Uterus (tissue), 4 donors: Measurements from ENCODE around the gene SDHA. TPM values are rescaled to one million over a fixed set of nuclear protein-coding genes. Genes with fewer than 3 reads are reported as not detected.
"Not testable (repeated sequence)": the region's sequence is repeated elsewhere in the genome, so short reads cannot be mapped to it uniquely, and the experiment has no call there.

Experiments used
- DNase-seq, 2 donors: peaks; one replicate each; pipeline ENCODE4 v3.0.0-alpha.2; 2019 to 2020
- H3K27ac ChIP-seq, 2 donors: fragments of 200-600 bp; sonication (generic); 1 replicate in 1 of 2; 2 replicates in 1 of 2; pipeline ENCODE4 v1.5.1; 2016 to 2018
- H3K27me3 ChIP-seq, 2 donors: fragments of 200-600 bp; sonication (generic); one replicate each; pipeline ENCODE4 v1.5.1; 2018 to 2019; ENCODE audit warnings: control low read depth in 1 of 2
- H3K36me3 ChIP-seq, 2 donors: fragments of 200-600 bp; sonication (generic); one replicate each; pipeline ENCODE4 v1.5.1; 2019; ENCODE audit warnings: control low read depth in 1 of 2
- H3K4me1 ChIP-seq, 2 donors: fragments of 200-600 bp; sonication (generic); one replicate each; pipeline ENCODE4 v1.5.1; 2018 to 2019; ENCODE audit warnings: control low read depth in 1 of 2
- H3K4me3 ChIP-seq, 2 donors: fragments of 200-600 bp; sonication (generic); 1 replicate in 1 of 2; 2 replicates in 1 of 2; pipeline ENCODE4 v1.5.1; 2018 to 2019; ENCODE audit warnings: mild to moderate bottlenecking in 1 of 2
- H3K9me3 ChIP-seq, 2 donors: fragments of 200-600 bp; sonication (generic); one replicate each; pipeline ENCODE4 v1.5.1; 2019; ENCODE audit warnings: control low read depth in 1 of 2
- POLR2A ChIP-seq, 2 donors: fragments of 450-650 bp; IDR thresholded peaks; one replicate each; pipeline ENCODE4 v1.6.1; 2016; ENCODE audit warnings: antibody characterized with exemption in 2 of 2, mild to moderate bottlenecking in 1 of 2, moderate library complexity in 1 of 2
- intact Hi-C: fragments of 100-400 bp; cut with DNase I; formaldehyde crosslinking; loops from one replicate; pipeline ENCODE4 v1.15.1; 2023; ENCODE audit warnings: low total_unique reads
- total RNA-seq, 4 donors: library from RNA; depleted of rRNA in 3 of 4; stranded (reverse); fragments of >200 nt in 3 of 4; gene quantifications; one replicate each; pipeline versions ENCODE4 v1.1.0 to v1.2.4, GENCODE V29; 2014 to 2023
- TF ChIP-seq, protein P1 (sequence below), 4 experiments: fragments of 200-600 bp in 2 of 4; fragments of 450-650 bp in 2 of 4; sonication (generic) in 2 of 4; IDR thresholded peaks; one replicate each; pipeline ENCODE4 v1.5.1; 2016 to 2019; ENCODE audit warnings: antibody characterized with exemption in 4 of 4, mild to moderate bottlenecking in 2 of 4, moderate library complexity in 1 of 4
- donor health status: DM: yes; HTN: yes; CAD: no.

SDHA gene
- total RNA-seq, 4 donors from 2014 or later, result 39.1 to 97.1 (median 65.4) TPM

DNA sequence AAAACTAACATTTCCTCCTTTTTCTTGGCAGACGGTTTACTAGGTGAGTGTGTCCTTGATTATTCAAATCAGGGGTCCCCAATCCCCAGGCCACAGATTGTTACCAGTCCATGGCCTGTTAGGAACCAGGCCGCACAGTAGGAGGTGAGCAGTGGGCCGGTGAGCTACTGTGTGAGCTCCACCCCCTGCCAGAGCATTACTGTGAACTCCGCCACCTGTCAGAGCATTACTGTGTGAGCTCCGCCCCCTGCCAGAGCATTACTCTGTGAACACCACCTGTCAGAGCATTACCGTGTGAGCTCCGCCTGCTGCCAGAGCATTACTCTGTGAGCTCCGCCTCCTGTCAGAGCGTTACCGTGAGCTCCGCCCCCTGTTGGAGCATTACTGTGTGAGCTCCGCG, 39.0 kb downstream of the SDHA start:
- no peaks in the 10 kb centered on the region for H3K4me1 ChIP-seq
- no peak overlapping the region for H3K27ac ChIP-seq
- no peaks in the 10 kb centered on the region for H3K9me3 ChIP-seq
- intact Hi-C loops, result no loop called here
- TF ChIP-seq POLR2A (IDR thresholded peaks at IDR 0.05), result no peak
- TF ChIP-seq, protein P1, sequence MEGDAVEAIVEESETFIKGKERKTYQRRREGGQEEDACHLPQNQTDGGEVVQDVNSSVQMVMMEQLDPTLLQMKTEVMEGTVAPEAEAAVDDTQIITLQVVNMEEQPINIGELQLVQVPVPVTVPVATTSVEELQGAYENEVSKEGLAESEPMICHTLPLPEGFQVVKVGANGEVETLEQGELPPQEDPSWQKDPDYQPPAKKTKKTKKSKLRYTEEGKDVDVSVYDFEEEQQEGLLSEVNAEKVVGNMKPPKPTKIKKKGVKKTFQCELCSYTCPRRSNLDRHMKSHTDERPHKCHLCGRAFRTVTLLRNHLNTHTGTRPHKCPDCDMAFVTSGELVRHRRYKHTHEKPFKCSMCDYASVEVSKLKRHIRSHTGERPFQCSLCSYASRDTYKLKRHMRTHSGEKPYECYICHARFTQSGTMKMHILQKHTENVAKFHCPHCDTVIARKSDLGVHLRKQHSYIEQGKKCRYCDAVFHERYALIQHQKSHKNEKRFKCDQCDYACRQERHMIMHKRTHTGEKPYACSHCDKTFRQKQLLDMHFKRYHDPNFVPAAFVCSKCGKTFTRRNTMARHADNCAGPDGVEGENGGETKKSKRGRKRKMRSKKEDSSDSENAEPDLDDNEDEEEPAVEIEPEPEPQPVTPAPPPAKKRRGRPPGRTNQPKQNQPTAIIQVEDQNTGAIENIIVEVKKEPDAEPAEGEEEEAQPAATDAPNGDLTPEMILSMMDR (IDR thresholded peaks at IDR 0.05), result no peak
- no peaks in the 10 kb centered on the region for H3K27me3 ChIP-seq
- no peak for DNase-seq
- H3K36me3 ChIP-seq, result no peaks in the 10 kb centered on the region
- no peak overlapping the region for H3K4me3 ChIP-seq

DNA sequence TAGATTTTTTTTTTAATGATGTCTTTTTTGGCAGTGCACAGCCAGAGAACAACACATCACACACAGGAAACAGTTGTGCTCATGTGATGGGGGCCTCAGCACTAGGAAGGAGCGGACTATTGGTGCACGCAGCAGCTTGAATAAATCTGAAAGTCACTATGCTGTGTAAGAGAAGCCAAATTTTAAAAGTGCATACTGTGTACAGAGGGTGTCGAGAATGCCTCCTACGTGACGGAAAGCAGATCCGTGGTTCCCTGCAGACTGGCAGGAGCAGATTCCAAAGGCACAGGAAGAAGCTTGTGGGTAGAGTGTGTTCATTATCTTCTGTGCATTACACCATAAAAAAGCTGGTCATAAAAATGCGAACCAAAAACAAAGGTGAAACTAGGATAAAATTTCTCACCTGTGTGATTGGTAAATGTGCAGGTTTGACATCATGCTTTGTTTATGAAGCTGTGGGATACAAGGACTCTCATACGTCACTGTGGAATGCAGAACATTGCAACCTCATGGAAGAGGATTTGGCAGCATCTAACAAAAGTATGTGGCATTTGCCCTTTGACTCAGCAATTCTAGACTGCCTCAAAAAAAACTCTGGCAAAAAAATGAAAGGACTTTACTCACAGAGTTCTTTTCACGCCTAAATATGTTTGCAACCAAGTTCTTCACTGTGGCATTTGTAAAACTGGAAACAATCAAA, 45.3 kb downstream of the SDHA start:
- DNase-seq, H3K27me3 ChIP-seq, H3K36me3 ChIP-seq, H3K4me3 ChIP-seq, H3K4me1 ChIP-seq, H3K9me3 ChIP-seq, intact Hi-C loops: not testable (repeated sequence)
- peak overlapping the region in 1 of 2 donors; percentile 21 for H3K27ac ChIP-seq

DNA sequence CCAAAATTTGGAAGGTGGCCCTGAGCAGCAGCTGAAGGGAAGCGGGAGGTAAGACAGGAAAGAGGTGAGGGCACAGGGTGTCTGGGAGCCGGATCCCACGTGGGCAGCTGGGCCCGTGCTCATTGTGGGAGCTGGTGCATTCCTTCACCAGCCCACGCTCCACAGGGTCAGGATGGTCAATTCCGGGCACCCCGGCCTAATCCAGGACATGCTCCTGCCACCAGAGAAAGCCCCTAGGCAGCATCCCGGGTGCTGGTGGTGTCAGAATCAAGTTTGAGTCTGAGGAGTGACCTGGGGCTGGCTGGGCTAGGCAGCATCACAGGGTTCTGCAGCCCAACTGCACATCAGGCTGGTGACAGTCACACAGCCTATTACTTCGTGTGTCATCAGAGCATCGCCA, 46.2 kb downstream of the SDHA start:
- intact Hi-C loops, result no loop called here
- Histone ChIP-seq H3K36me3 (no peaks in the 10 kb centered on the region), H3K4me3 (no peak overlapping the region), H3K27ac (no peak overlapping the region), H3K27me3 (no peaks in the 10 kb centered on the region), H3K4me1 (no peaks in the 10 kb centered on the region), H3K9me3 (no peaks in the 10 kb centered on the region)
- no peak for TF ChIP-seq POLR2A (IDR thresholded peaks at IDR 0.05)
- TF ChIP-seq, protein P1 (IDR thresholded peaks at IDR 0.05), result no peak
- no peak for DNase-seq

DNA sequence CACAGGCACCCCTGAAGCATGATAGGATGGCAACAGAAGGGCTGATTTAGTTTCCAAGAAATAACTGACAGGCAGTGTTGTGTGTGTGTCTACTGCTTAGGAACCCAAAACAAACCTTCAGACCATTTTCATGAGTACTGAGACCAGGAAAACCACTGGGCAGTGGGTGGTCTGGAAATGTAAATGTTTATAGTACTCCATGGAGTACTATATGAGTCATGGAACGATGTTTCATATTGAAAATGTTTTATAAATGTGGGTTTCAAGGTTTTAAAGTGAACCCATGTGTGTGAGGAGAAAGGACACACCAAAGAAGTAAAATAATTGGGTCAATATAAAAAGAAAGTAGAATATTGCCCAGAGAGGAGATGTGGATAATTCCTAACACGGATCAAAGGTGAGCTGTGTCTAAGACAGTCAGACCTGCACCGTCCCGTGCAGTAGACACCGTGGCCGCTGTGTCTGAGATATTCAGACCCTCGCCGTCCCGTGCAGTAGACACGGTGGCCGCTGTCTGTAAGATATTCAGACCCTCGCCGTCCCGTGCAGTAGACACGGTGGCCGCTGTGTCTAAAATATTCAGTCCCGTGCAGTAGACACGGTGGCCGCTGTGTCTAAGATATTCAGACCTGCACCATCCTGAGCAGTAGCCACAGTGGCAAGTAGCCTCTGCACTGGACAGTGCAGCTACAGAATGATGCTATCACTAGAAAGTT, 48.3 kb downstream of the SDHA start:
- intact Hi-C loops, H3K4me3 ChIP-seq, H3K27ac ChIP-seq, H3K4me1 ChIP-seq, DNase-seq, H3K36me3 ChIP-seq, H3K27me3 ChIP-seq, H3K9me3 ChIP-seq: not testable (repeated sequence)

DNA sequence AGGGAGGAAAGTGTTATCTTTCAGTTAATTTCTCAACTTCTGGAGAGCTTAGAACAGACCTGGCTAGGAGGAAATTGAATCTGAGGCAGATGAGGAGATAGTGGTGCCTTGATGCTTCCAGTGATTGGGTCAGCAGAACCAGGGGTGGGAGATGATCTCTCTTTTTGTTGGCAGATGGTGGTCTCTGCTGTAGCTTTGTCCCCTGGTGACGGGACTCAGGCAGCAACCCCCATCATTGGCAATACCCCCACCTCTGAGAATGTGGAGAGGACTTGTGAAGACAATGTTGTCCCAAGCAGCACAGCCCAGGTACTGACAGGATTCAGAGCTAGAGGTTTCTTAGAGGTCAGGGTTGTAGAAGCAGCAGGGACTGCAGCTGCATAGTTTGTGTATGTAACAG, 49.6 kb downstream of the SDHA start:
- H3K27ac ChIP-seq, result no peak overlapping the region
- intact Hi-C loops, result no loop called here
- H3K4me3 ChIP-seq, result no peak overlapping the region
- no peaks in the 10 kb centered on the region for H3K4me1 ChIP-seq
- H3K27me3 ChIP-seq, result no peaks in the 10 kb centered on the region
- TF ChIP-seq POLR2A (IDR thresholded peaks at IDR 0.05), result no peak
- TF ChIP-seq, protein P1 (IDR thresholded peaks at IDR 0.05), result no peak
- DNase-seq, result no peak
- no peaks in the 10 kb centered on the region for H3K36me3 ChIP-seq
- H3K9me3 ChIP-seq, result no peaks in the 10 kb centered on the region

DNA sequence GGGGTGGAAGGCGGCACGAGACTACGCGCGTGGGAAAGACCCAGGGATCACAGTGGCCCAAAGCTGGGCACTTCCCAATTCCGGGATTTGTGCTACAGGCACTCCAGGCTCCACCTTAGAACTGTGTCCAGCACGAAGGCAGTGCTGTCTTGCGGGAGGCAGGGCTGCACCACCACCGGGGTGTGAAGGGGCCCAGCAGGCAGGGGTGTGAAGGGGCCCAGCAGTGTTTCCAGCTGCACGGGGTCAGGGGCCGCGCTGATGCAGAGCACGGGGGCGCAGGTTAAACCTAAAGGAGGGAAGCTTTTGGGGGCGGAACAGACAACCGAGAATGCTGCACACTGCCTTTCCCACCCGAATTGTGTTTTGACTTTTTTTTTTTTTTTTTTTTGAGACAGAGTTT, 52.2 kb downstream of the SDHA start:
- TF ChIP-seq, protein P1 (IDR thresholded peaks at IDR 0.05), result no peak
- Histone ChIP-seq H3K9me3 (no peaks in the 10 kb centered on the region), H3K4me1 (no peaks in the 10 kb centered on the region), H3K4me3 (peak overlapping the region in 1 of 2 donors; percentile 93), H3K27ac (no peak overlapping the region), H3K27me3 (no peaks in the 10 kb centered on the region), H3K36me3 (no peaks in the 10 kb centered on the region)
- DNase-seq, result no peak
- intact Hi-C loops, result no loop called here

DNA sequence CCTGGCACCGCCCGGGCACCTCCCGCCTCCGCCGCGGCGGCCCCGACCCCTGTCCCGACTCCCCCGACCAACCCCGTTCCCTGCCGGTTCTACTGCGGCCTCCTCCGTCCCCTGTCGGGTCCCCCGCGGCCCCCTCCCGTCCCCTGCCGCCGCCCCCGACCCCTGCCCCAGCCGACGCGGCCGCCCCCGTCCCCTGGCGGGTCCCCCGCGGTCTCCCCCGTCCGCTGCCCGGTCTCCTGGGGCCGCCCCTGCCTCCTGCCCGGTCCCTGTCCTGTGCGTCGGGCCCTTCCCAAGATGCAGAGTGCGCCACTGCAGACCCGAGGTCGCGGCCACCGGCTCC, 53.7 kb downstream of the SDHA start:
- Histone ChIP-seq H3K4me3 (peak overlapping the region; percentile 68 to 93), H3K27ac (peak overlapping the region; percentile 65 to 83)
- H3K36me3 ChIP-seq, DNase-seq, H3K9me3 ChIP-seq, H3K4me1 ChIP-seq, H3K27me3 ChIP-seq, intact Hi-C loops: not testable (repeated sequence)

DNA sequence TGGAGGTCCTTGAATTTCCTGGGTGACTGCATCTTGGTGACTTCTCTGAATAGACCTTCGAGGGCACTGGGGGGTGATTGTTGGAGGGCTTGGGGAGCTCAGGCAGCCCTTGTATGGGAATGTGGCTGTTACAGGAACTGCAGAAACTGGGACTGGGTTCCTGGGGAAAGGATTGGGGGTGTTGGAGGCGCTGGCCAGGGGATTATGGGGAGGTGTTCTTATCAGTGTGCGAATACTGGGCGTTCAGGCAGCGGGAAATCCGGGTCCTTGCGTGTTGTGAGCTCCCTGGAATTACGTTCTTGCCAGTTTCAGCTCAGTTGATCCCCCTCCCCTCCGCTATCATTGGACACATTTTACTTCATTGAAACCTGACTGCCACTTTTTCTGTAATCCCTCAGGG, 55.0 kb downstream of the SDHA start:
- H3K4me3 ChIP-seq, H3K36me3 ChIP-seq, H3K4me1 ChIP-seq, H3K27ac ChIP-seq, DNase-seq, H3K27me3 ChIP-seq, intact Hi-C loops, H3K9me3 ChIP-seq: not testable (repeated sequence)

DNA sequence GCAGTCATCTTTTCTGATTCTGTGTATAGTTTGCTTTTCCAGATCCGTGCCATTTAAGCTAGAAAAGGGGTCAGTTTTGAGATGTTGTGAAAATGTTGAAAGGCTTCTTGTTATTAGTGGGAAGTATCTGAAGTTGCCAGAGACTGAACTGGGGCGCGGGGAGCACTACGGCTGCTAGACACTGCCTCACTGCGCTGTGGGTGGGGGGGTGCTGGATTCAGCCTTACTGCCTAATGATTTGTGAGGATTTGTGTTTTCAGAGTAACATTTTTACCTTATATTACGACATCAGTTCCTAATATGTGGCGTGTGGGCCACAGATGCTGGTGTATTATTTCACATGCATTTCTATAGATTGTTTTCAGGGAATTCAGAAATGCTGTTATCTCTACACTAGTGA, 55.4 kb downstream of the SDHA start:
- DNase-seq, H3K27me3 ChIP-seq, H3K4me1 ChIP-seq, H3K9me3 ChIP-seq, H3K36me3 ChIP-seq, H3K4me3 ChIP-seq, intact Hi-C loops, H3K27ac ChIP-seq: not testable (repeated sequence)
